ENCODE measurements around the gene ITGA8.

DNA sequence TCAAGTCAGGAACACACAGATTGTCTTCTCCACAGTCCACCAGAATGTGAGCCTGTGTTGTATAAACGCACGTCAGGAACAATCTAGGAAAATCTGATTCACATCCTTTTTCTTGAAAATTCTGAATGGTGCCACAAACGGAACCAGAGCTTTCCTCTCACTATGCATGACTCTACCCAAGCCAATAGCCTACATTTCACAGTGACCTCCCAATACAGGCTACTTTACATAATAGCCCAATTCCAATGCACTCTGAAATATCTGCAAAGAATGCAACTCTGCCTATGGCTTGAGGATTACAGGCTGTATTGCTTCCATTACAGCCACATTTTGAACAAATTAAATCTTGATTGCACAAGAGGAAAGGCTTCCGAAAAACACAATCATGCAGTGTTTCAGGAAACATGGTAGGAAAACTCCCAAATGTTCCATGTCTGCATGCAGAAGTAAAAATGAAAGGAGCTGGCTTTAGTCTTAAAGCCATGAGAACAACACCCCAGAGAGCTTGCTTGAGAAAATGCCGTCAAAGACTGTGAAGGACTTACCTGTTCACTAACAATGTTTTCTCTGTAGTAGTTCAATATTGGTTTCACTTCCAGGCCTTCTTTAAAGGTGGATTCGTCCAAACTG, 113.9 kb downstream of the ITGA8 start:
- TF ChIP-seq ZNF879 (CRISPR knock-in tag; IDR thresholded peaks at IDR 0.05) (no peak), ARHGAP35 (CRISPR knock-in tag; IDR thresholded peaks at IDR 0.05; ENCODE audit: borderline replicate concordance) (no peak), EHMT2 (IDR thresholded peaks at IDR 0.05; ENCODE audit: borderline replicate concordance, low read depth, low read length) (no peak), GFI1 (CRISPR knock-in tag; IDR thresholded peaks at IDR 0.05; ENCODE audit: borderline replicate concordance) (no peak), NR2F6 (IDR thresholded peaks at IDR 0.05) (no peak), NR2F6 (CRISPR knock-in tag; IDR thresholded peaks at IDR 0.05) (no peak), SRF (IDR thresholded peaks at IDR 0.05; ENCODE audit: low read depth, low read length) (no peak), HMGA1 (CRISPR knock-in tag; conservative IDR thresholded peaks at IDR 0.05) (no peak), POLR2AphosphoS5 (IDR thresholded peaks at IDR 0.05; ENCODE audit: low read depth, low read length) (no peak), FOXM1 (CRISPR knock-in tag; IDR thresholded peaks at IDR 0.05) (no peak)
- TF ChIP-seq, protein P1, sequence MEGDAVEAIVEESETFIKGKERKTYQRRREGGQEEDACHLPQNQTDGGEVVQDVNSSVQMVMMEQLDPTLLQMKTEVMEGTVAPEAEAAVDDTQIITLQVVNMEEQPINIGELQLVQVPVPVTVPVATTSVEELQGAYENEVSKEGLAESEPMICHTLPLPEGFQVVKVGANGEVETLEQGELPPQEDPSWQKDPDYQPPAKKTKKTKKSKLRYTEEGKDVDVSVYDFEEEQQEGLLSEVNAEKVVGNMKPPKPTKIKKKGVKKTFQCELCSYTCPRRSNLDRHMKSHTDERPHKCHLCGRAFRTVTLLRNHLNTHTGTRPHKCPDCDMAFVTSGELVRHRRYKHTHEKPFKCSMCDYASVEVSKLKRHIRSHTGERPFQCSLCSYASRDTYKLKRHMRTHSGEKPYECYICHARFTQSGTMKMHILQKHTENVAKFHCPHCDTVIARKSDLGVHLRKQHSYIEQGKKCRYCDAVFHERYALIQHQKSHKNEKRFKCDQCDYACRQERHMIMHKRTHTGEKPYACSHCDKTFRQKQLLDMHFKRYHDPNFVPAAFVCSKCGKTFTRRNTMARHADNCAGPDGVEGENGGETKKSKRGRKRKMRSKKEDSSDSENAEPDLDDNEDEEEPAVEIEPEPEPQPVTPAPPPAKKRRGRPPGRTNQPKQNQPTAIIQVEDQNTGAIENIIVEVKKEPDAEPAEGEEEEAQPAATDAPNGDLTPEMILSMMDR (CRISPR knock-in tag; IDR thresholded peaks at IDR 0.05), result no peak
- TF ChIP-seq, protein P2, sequence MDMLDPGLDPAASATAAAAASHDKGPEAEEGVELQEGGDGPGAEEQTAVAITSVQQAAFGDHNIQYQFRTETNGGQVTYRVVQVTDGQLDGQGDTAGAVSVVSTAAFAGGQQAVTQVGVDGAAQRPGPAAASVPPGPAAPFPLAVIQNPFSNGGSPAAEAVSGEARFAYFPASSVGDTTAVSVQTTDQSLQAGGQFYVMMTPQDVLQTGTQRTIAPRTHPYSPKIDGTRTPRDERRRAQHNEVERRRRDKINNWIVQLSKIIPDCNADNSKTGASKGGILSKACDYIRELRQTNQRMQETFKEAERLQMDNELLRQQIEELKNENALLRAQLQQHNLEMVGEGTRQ (IDR thresholded peaks at IDR 0.05; ENCODE audit: low read depth, low read length), result no peak
- TF ChIP-seq, protein P2 (CRISPR knock-in tag; IDR thresholded peaks at IDR 0.05; ENCODE audit: borderline replicate concordance), result no peak

All from HepG2 (cell line).